ENCODE results near the gene DNASE1L2.

Gene DNASE1L2

GRCh38 chr16:2271848-2272461, 35.7 kb downstream of the DNASE1L2 start:
- CTCF ChIA-PET, result interaction anchor here (1.6 kb wide), 1 partner anchor 215 kb away, joined by 4 read pairs; no protein-coding TSS in a partner anchor
- Mint-ChIP-seq H3K9me3 (no peaks in the 10 kb centered on the region), H3K27me3 (peaks cover 4% of the 10 kb centered on the region), H3K4me1 (peaks cover 15% of the 10 kb centered on the region), H3K27ac (no peak overlapping the region), H3K36me3 (peaks cover 4% of the 10 kb centered on the region), H3K4me3 (no peak overlapping the region)
- DNase-seq, result no peak

GRCh38 chr16:2273484-2273883, 37.2 kb downstream of the DNASE1L2 start:
- DNase-seq, result no peak
- CTCF ChIA-PET, result no interaction called here
- Mint-ChIP-seq H3K27me3 (no peaks in the 10 kb centered on the region), H3K9me3 (no peaks in the 10 kb centered on the region), H3K27ac (no peak overlapping the region), H3K4me1 (peaks cover 13% of the 10 kb centered on the region), H3K4me3 (no peak overlapping the region), H3K36me3 (no peaks in the 10 kb centered on the region)

DNA sequence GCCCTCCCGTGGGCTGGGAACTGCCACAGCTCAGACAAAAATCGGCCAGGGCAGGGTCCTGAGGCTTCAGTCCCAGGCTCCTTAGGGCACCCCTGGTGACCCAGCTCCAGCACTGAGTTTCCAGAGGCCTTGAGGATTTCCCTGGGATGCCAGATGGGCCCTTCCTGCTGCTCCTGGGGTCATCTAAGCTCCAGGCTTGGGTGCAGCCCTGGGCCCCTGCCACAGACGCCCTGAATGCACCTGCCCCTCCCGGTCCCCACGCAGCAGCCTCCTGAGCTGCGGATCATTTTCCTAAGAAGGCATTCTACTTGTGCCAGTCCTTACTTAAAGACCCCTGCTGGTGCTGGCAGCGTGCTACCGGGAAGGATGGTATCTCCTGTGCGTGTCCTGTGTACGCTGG, 37.7 kb downstream of the DNASE1L2 start:
- Mint-ChIP-seq H3K4me3 (no peak overlapping the region), H3K27ac (no peak overlapping the region), H3K9me3 (no peaks in the 10 kb centered on the region), H3K36me3 (no peaks in the 10 kb centered on the region), H3K4me1 (peaks cover 13% of the 10 kb centered on the region), H3K27me3 (no peaks in the 10 kb centered on the region)
- CTCF ChIA-PET, result no interaction called here
- DNase-seq, result no peak

GRCh38 chr16:2275476-2276367, 39.5 kb downstream of the DNASE1L2 start:
- CTCF ChIA-PET, result no interaction called here
- Mint-ChIP-seq H3K27me3 (no peaks in the 10 kb centered on the region), H3K27ac (no peak overlapping the region), H3K4me1 (no peaks in the 10 kb centered on the region), H3K36me3 (no peaks in the 10 kb centered on the region), H3K9me3 (no peaks in the 10 kb centered on the region), H3K4me3 (no peak overlapping the region)
- no peak for DNase-seq

DNA sequence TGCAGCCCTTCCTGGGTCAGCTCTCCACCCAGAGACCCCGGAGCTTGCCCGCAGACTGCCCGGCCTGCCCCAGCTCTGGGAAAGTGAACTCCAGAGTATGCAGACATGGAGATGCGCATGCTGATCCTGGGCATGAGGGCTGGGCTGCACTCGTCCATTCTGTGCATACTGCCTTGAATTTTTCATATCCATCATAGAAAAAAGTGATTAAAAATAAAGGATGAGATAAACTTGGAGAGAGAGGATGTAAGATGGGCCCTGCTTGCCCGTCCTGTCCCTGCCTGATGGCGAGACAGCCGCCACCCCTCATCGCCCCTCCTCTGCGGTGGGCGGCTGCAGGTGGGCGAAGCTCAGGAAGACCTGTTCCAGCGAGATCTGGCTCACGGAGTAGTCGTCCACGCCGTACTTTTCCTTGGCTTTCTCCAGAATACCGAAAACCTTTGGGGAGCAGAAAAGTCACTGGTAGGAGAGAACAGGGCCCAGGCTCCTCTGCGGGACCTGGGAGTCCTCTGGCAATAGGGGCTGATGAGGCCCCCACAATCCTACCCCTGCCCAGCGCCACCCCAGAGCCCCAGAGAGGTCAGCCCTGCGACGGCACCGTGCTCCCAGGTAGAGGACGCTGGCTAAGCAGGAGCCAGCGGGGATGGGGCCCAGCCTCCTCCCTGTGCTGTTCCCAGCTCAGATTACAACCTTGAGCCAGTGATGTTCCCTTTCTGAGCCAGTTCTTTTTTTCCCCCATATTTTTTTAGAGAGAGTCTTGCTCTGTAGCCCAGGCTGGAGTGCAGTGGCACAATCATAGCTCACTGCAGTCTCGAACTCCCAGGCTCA, 40.3 kb downstream of the DNASE1L2 start:
- no peaks in the 10 kb centered on the region for H3K36me3 Mint-ChIP-seq
- H3K9me3 Mint-ChIP-seq, result no peaks in the 10 kb centered on the region
- DNase-seq, result no peak
- no peaks in the 10 kb centered on the region for H3K27me3 Mint-ChIP-seq
- CTCF ChIA-PET, result no interaction called here
- no peaks in the 10 kb centered on the region for H3K4me1 Mint-ChIP-seq
- no peak overlapping the region for H3K27ac Mint-ChIP-seq
- H3K4me3 Mint-ChIP-seq, result no peak overlapping the region

DNA sequence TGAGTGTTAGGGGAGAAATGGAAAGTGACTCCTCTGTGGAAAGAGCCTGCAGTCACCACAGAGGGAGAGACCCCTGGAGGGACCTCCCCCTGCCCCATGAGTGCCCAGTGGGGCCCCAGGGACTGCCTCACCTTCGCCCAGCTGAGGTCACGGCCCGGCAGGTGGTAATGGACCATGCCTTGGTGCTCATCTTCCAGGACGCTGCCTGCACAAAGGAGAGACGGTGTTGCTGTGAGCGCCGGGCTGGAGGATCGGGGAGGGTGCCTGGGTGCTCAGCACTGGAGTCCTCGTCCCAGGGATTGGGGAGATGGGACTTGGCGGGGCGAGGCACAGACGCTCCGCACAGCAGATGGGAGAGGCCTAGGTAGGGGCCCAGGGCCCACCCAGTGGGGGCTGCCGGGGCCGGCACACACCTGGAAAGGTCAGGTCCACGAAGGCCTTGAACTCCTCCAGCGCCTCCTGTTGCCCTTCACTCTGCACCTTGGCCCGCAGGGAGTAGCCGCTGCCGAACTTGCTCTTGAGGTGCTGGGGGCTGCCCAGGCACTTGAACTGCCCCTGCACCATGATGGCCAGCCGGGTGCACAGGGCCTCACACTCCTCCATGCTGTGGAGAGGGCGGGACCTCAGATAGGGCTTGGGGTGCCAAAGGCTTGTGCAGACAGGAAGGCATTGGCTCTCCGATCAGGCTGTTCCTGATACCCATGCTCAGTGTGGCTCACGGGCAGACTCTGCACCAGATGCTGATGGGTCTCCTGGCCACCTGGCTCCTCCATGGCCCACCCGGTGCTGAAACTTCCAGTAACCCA, 41.4 kb downstream of the DNASE1L2 start:
- Mint-ChIP-seq H3K4me3 (no peak overlapping the region), H3K4me1 (no peaks in the 10 kb centered on the region), H3K36me3 (no peaks in the 10 kb centered on the region), H3K27me3 (no peaks in the 10 kb centered on the region), H3K27ac (no peak overlapping the region), H3K9me3 (no peaks in the 10 kb centered on the region)
- CTCF ChIA-PET, result no interaction called here
- DNase-seq, result no peak

DNA sequence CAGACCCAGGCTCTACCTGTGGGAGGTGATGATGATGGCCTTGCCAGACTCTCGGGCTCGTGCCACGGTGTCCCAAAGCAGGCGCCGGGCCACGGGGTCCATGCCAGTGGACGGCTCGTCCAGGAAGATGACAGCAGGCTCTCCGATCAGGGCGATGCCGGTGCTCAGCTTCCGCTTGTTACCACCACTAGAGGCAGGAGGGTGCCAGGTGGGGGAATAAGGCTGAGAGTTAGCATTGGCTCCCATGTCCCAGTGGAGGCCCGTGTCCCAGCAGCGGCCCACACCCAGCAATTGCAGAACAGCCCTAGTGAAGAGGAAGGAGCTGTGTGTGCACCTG, 42.0 kb downstream of the DNASE1L2 start:
- no peaks in the 10 kb centered on the region for H3K9me3 Mint-ChIP-seq
- DNase-seq, result no peak
- CTCF ChIA-PET, result no interaction called here
- no peaks in the 10 kb centered on the region for H3K27me3 Mint-ChIP-seq
- H3K27ac Mint-ChIP-seq, result no peak overlapping the region
- no peaks in the 10 kb centered on the region for H3K36me3 Mint-ChIP-seq
- no peaks in the 10 kb centered on the region for H3K4me1 Mint-ChIP-seq
- no peak overlapping the region for H3K4me3 Mint-ChIP-seq

DNA sequence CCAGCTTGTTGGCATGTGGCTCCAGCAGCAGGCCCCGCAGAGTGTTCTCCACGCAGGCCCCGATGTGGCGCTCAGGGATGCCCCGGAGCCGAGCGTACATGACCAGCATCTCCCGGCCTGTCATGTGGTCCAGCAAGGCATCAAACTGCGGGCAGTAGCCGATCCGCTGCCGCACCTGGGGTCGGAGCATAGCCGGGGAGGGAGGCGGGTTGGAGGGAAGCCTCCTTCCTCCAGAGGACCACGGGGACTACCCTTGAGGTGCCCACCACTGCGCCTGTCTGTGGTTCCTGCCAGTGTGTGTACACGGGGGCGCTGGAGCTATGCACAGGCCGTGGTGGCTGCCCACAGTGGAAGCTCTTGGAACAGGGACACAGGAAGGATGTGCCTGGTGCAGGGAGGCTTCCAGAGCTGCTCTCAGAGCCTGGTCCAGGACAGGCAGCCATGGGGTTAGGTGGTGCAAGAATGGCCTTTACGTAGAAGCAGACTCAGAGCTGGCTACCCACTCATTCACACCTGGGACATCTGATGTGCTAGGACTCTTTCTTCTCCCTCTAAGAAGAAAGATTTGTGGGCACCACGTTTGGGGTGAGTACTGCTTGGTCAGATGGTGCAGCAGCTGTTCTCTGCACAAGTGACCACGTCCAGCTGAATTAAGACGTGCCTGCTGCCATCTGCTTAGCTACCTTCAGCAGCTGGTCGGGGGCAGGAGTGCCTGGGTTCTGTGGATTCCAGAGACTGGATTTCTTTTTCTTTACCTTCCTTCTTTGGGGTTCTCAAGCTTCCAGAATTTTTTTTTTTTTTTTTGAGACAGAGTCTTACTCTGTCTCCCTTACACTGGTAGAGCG, 42.9 kb downstream of the DNASE1L2 start:
- no peaks in the 10 kb centered on the region for H3K27me3 Mint-ChIP-seq
- CTCF ChIA-PET, result interaction anchor here (1.0 to 1.1 kb wide), 2 partner anchors 17 to 58 kb away, joined by 3 read pairs; no protein-coding TSS in a partner anchor
- H3K4me1 Mint-ChIP-seq, result no peaks in the 10 kb centered on the region
- H3K36me3 Mint-ChIP-seq, result no peaks in the 10 kb centered on the region
- H3K9me3 Mint-ChIP-seq, result no peaks in the 10 kb centered on the region
- no peak overlapping the region for H3K27ac Mint-ChIP-seq
- H3K4me3 Mint-ChIP-seq, result no peak overlapping the region
- no peak for DNase-seq

DNA sequence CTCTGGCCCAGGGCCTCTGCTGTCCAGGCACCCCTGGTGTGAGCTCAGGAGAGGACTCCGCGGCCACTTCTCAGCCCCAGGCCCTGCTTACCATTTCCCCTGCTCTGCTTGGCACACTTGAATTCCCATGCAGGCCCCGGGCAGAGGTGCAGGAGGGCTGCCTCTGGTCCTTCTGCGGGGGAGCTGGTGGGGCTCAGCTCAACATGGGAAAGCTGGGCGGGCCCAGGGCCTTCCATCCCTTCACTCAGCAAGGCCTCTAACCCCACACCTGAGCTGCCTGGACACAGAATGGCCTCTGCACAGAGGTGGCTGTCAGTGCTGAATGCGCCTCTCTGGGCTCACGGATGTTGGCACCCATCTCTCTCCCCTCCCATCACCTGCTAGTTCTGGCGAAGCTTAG, 44.2 kb downstream of the DNASE1L2 start:
- DNase-seq, result no peak
- Mint-ChIP-seq H3K4me3 (no peak overlapping the region), H3K27me3 (no peaks in the 10 kb centered on the region), H3K36me3 (no peaks in the 10 kb centered on the region), H3K27ac (no peak overlapping the region), H3K4me1 (no peaks in the 10 kb centered on the region), H3K9me3 (no peaks in the 10 kb centered on the region)
- CTCF ChIA-PET, result interaction anchor here (0.6 to 0.7 kb wide), 2 partner anchors 10 to 49 kb away, joined by 3 read pairs; no protein-coding TSS in a partner anchor

DNA sequence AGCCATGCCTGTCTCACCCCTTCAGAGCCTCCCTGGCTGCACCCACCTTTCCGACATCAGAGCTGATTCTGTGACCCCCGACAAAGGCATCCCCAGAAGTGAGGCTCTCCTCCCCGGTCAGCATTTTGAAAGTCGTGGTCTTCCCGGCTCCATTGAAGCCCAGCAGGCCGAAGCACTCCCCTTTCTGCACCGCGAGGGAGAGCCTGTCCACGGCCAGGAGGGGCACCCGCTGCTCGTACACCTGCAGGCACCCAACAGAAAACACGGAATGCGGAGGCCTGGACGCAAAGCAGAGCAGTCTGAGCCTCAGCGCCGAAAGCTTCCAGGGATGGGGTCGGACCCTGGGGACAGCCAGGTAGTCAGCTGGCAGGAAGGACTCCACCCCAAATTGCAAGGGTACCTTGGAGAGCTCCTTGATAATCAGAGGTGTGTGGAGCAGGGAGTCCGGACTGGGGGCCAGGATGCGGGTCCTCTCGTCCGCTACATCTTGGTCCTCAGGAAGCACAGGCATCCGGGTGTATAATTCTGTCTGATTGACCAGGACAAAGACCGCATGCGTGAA, 44.8 kb downstream of the DNASE1L2 start:
- Mint-ChIP-seq H3K9me3 (no peaks in the 10 kb centered on the region), H3K36me3 (no peaks in the 10 kb centered on the region), H3K4me3 (no peak overlapping the region), H3K27ac (no peak overlapping the region), H3K4me1 (no peaks in the 10 kb centered on the region), H3K27me3 (no peaks in the 10 kb centered on the region)
- DNase-seq, result no peak
- CTCF ChIA-PET, result no interaction called here

GRCh38 chr16:2282262-2282661, 46.0 kb downstream of the DNASE1L2 start:
- DNase-seq, result no peak
- Mint-ChIP-seq H3K4me3 (no peak overlapping the region), H3K27me3 (no peaks in the 10 kb centered on the region), H3K27ac (no peak overlapping the region), H3K4me1 (no peaks in the 10 kb centered on the region), H3K9me3 (no peaks in the 10 kb centered on the region), H3K36me3 (no peaks in the 10 kb centered on the region)
- CTCF ChIA-PET, result no interaction called here

GRCh38 chr16:2282866-2283555, 46.8 kb downstream of the DNASE1L2 start:
- Mint-ChIP-seq H3K36me3 (no peaks in the 10 kb centered on the region), H3K4me3 (no peak overlapping the region), H3K4me1 (no peaks in the 10 kb centered on the region), H3K9me3 (no peaks in the 10 kb centered on the region), H3K27me3 (no peaks in the 10 kb centered on the region), H3K27ac (no peak overlapping the region)
- no peak for DNase-seq
- CTCF ChIA-PET, result no interaction called here
